NB4 (cell line): ENCODE measurements around the gene MAD1L1.

ENCODE experiments used
- CTCF ChIP-seq: IDR thresholded peaks from one replicate; pipeline ENCODE4 v1.5.1; 2012; ENCODE audit warnings: low read depth, low read length
- MAX ChIP-seq: IDR thresholded peaks from 2 replicates; pipeline ENCODE4 v1.6.1; 2011; ENCODE audit warnings: low read depth, low read length
- MYC ChIP-seq: IDR thresholded peaks from 2 replicates; pipeline ENCODE4 v1.6.1; 2011; ENCODE audit warnings: low read depth, low read length
- POLR2A ChIP-seq: IDR thresholded peaks from 2 replicates; pipeline ENCODE4 v1.6.1; 2011; ENCODE audit warnings: mild to moderate bottlenecking; ENCODE audit not compliant: insufficient read length; ENCODE audit errors: extremely low read depth

- TF ChIP-seq CTCF (no peak), MAX (no peak), POLR2A (no peak), MYC (no peak)
These were observed 457.4 kb downstream of the MAD1L1 start for GRCh38 chr7:1775389-1775788.
